ENCODE measurements around the gene LARGE1.

DNA sequence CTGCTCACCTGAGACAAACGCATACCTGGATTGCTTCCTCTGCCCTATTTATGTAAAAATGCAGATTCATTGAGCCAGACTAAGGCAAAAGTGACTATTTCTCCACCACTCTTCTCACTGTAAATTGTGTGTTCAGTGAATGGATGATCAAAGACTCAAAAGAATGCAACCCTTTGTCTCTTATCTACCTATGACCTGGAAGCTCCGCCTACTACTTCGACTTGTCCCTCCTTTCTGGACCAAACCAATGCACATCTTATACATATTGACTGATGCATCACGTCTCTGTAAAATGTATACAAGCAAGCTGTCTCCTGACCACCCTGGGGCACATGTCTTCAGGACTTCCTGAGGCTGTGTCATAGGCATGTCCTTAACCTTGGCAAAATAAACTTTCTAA is 444.1 kb downstream of the LARGE1 start:
- TF ChIP-seq, protein P1, sequence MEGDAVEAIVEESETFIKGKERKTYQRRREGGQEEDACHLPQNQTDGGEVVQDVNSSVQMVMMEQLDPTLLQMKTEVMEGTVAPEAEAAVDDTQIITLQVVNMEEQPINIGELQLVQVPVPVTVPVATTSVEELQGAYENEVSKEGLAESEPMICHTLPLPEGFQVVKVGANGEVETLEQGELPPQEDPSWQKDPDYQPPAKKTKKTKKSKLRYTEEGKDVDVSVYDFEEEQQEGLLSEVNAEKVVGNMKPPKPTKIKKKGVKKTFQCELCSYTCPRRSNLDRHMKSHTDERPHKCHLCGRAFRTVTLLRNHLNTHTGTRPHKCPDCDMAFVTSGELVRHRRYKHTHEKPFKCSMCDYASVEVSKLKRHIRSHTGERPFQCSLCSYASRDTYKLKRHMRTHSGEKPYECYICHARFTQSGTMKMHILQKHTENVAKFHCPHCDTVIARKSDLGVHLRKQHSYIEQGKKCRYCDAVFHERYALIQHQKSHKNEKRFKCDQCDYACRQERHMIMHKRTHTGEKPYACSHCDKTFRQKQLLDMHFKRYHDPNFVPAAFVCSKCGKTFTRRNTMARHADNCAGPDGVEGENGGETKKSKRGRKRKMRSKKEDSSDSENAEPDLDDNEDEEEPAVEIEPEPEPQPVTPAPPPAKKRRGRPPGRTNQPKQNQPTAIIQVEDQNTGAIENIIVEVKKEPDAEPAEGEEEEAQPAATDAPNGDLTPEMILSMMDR (IDR thresholded peaks at IDR 0.05): no peak
- no peak for TF ChIP-seq ZFX (IDR thresholded peaks at IDR 0.05; ENCODE audit: borderline replicate concordance)
